Activated CD8-positive, alpha-beta T cell treated with anti-CD3 and anti-CD28 coated beads for 36 hours (primary cell): ENCODE data around the gene PCNX3. TPM values are rescaled to one million over a fixed set of nuclear protein-coding genes. Genes with fewer than 3 reads are reported as not detected.
A peak's percentile ranks its signal among the peaks of the same experiment; 100 is the strongest.

Experiments used
- ATAC-seq: fragments of 200-7000 bp; cut with Tn5 transposase; one replicate; pipeline ENCODE4 v1.10.0; 2021; ENCODE audit warnings: mild to moderate bottlenecking, moderate library complexity
- CTCF ChIA-PET: fragments of 350-600 bp; sonication (Branson Sonifier 250); formaldehyde crosslinking; loops from one replicate; lab custom pipeline; 2021; ENCODE audit warnings: antibody characterized with exemption; lab: Charles Lee
- POLR2A ChIA-PET: fragments of 350-600 bp; sonication (Branson Sonifier 250); formaldehyde crosslinking; loops from one replicate; lab custom pipeline; 2021; ENCODE audit warnings: antibody characterized with exemption; lab: Charles Lee
- DNase-seq: peaks from one replicate; pipeline ENCODE4 v3.0.0-alpha.2; 2020
- H3K27ac Mint-ChIP-seq: one replicate; pipeline ENCODE4 v1.8.0; 2021; ENCODE audit warnings: mild to moderate bottlenecking, mixed read lengths
- H3K27me3 Mint-ChIP-seq: one replicate; pipeline ENCODE4 v1.8.0; 2021; ENCODE audit warnings: mixed read lengths
- H3K36me3 Mint-ChIP-seq: one replicate; pipeline ENCODE4 v1.8.0; 2021; ENCODE audit warnings: low read depth, mixed read lengths
- H3K4me1 Mint-ChIP-seq: one replicate; pipeline ENCODE4 v1.8.0; 2021; ENCODE audit warnings: low read depth, mixed read lengths
- H3K4me3 Mint-ChIP-seq: one replicate; pipeline ENCODE4 v1.8.0; 2021; ENCODE audit warnings: mild to moderate bottlenecking, moderate library complexity, mixed read lengths
- H3K9me3 Mint-ChIP-seq: one replicate; pipeline ENCODE4 v1.8.0; 2021; ENCODE audit warnings: mixed read lengths
- intact Hi-C: fragments of 100-400 bp; cut with micrococcal nuclease; formaldehyde crosslinking; loops from one replicate; pipeline ENCODE4 v1.10.0; 2022
- total RNA-seq, 2 experiments: library from RNA; stranded (reverse); gene quantifications; one replicate each; pipeline ENCODE4 v1.2.3, GENCODE V29; 2021
- TF ChIP-seq, protein P1 (sequence below): fragments of 200-600 bp; IDR thresholded peaks from one replicate; pipeline ENCODE4 v1.8.0; 2022; ENCODE audit warnings: antibody characterized with exemption, mild to moderate bottlenecking

PCNX3 gene
- total RNA-seq, 2 experiments from 2014 or later = 34.3 to 34.4 TPM

DNA sequence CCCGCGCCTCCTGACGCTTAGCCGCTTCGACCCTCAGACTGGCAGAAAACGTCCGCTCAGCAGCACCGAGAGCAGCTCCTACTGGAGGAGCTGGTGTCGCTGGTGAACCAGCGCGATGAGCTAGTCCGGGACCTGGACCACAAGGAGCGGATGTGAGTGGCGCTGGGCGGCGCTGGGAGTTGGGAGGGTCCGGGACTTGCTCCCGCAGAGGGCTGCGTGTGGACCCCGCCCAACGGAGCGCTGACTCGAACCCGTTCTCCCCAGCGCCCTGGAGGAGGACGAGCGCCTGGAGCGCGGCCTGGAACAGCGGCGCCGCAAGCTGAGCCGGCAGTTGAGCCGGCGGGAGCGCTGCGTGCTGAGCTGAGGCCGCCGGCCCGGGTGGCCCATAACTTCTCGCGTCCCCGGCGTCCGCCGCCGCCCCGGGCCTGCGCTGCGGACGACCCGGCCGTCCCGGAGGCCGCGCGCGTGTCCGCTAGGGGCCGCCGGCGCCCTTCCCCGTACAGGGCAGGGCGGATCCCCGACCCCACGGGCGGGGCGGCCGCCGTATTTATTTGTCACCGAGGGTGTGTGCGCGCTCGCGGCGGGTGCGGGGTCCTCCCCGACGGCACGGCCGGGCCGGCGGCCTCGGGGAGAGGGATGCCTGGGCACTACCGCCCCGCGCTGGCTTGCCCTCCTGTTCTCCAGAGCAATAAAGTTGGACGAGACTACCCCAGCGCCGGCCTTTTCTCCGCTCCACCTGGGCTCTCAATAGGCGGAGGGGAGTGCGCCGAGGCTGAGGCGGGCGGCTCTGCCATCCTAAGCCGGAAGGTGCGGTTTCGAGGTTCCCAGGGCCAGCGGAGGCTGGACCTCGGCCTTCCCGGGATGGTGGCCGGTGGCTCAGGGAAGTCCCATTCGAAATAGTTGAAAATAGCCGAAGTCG lies 23.4 kb upstream of the PCNX3 start:
- no peak for DNase-seq
- ChIA-PET POLR2A (interaction anchor here (1.2 to 5.7 kb wide), 9 partner anchors 12 to 52 kb away, joined by 4 to 39 read pairs (median 6); partner anchors contain the start of genes EHBP1L1, FAM89B, MAP3K11 and PCNX3), CTCF (interaction anchor here (1.1 to 7.6 kb wide), 10 partner anchors 12 to 222 kb away, joined by 3 to 54 read pairs (median 12); partner anchors contain the start of genes EHBP1L1, FAM89B, MAP3K11 and ZNRD2)
- H3K4me1 Mint-ChIP-seq = peaks cover 44% of the 10 kb centered on the region
- H3K27me3 Mint-ChIP-seq = no peaks in the 10 kb centered on the region
- peaks cover 15% of the 10 kb centered on the region for H3K36me3 Mint-ChIP-seq
- no peak overlapping the region for H3K4me3 Mint-ChIP-seq
- TF ChIP-seq, protein P1, sequence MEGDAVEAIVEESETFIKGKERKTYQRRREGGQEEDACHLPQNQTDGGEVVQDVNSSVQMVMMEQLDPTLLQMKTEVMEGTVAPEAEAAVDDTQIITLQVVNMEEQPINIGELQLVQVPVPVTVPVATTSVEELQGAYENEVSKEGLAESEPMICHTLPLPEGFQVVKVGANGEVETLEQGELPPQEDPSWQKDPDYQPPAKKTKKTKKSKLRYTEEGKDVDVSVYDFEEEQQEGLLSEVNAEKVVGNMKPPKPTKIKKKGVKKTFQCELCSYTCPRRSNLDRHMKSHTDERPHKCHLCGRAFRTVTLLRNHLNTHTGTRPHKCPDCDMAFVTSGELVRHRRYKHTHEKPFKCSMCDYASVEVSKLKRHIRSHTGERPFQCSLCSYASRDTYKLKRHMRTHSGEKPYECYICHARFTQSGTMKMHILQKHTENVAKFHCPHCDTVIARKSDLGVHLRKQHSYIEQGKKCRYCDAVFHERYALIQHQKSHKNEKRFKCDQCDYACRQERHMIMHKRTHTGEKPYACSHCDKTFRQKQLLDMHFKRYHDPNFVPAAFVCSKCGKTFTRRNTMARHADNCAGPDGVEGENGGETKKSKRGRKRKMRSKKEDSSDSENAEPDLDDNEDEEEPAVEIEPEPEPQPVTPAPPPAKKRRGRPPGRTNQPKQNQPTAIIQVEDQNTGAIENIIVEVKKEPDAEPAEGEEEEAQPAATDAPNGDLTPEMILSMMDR = no peak
- H3K9me3 Mint-ChIP-seq = no peaks in the 10 kb centered on the region
- intact Hi-C loops = no loop called here
- H3K27ac Mint-ChIP-seq = no peak overlapping the region
- no peak for ATAC-seq

DNA sequence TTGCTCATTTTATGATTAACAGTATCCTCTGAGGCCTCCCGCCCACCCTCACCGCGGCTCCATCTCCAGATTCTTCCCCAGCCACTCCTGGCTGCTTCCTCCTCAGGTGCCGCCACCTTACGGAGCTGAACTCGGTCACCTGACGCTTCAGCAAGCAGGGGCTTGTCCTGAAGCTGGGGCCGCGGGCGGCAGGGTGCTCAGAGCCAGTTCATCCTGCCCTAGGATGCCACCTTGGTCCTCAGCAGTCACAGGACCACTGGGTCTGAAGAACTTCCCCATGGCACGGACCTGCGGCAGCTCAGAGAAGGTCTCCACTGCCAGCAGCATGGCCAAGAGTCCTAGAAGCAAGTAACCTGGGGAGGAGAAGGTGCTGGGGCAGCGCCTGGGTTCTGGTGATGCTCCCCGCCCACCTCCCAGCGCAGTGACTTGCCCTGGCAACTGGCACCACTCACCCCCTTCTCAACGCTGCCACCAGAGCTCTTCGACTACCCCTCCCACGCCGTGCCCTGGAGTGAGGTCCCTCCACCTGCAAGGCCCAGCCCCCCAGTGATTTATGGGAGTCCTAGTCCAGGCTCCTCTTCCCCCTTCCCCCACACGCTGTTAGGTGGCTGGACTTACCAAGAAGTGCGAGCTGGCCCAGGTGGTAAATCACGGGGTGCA lies 22.6 kb upstream of the PCNX3 start:
- DNase-seq (no peak), ATAC-seq (no peak)
- TF ChIP-seq, protein P1 = no peak
- POLR2A ChIA-PET = interaction anchor here (0.9 to 5.7 kb wide), 12 partner anchors 12 to 54 kb away, joined by 3 to 39 read pairs (median 6); partner anchors contain the start of genes EHBP1L1, FAM89B, MAP3K11 and PCNX3
- no peak overlapping the region for H3K27ac Mint-ChIP-seq
- no peak overlapping the region for H3K4me3 Mint-ChIP-seq
- peaks cover 36% of the 10 kb centered on the region for H3K4me1 Mint-ChIP-seq
- peaks cover 14% of the 10 kb centered on the region for H3K36me3 Mint-ChIP-seq
- intact Hi-C loops = no loop called here
- CTCF ChIA-PET = interaction anchor here (0.6 to 5.3 kb wide), 26 partner anchors 7 to 263 kb away, joined by 3 to 47 read pairs (median 4); partner anchors contain the start of genes EHBP1L1, FAM89B, MAP3K11 and PCNX3
- H3K27me3 Mint-ChIP-seq = no peaks in the 10 kb centered on the region
- no peaks in the 10 kb centered on the region for H3K9me3 Mint-ChIP-seq

DNA sequence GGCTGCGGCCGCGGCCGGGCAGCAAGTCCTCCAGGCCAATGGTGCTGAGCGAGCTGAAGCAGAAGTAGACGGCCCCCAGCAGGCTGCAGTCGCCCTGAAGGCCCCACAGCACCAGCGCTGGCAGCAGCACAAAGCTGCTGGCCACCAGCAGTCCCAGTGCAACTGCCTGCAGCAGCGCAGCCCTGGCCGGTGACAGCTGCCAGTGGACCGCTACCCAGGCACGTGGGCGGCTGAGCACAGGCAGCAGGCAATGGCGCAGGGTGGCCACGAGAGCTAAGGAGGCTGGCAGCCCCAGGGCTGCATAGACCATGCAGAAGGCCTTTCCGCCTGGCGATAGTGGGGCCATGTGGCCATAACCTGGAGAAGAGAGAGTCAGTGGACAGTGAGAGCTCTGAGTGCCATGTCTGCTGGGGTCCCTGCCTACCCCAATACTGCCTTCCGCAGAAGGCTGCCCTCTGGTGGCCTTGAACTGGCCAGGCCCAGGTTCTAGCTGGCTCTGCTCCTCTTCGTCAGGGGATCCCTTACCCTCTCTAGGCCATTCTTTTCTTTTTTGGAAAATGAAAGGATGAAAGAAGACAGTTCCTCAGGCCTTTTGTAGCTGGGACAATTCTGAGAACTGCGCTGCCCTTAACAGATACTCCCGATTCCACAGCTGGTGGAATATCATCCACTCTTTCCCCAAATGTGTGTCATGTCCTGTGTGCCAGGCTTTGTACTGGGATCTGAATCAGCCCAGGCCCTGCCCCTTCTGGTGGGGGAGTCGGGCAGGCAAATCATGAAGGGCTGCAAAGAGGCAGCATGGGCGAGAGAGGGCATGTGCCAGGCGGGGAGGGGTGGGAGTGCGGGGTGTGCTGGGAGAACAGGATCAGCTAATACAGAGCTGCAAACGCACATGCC lies 21.8 kb upstream of the PCNX3 start:
- Mint-ChIP-seq H3K9me3 (no peaks in the 10 kb centered on the region), H3K36me3 (peaks cover 14% of the 10 kb centered on the region), H3K4me1 (peaks cover 29% of the 10 kb centered on the region), H3K27ac (no peak overlapping the region), H3K4me3 (no peak overlapping the region), H3K27me3 (no peaks in the 10 kb centered on the region)
- ChIA-PET CTCF (interaction anchor here (0.6 to 5.3 kb wide), 28 partner anchors 8 to 264 kb away, joined by 3 to 47 read pairs (median 4); partner anchors contain the start of genes EHBP1L1, FAM89B, MAP3K11 and PCNX3), POLR2A (interaction anchor here (0.7 to 5.7 kb wide), 16 partner anchors 11 to 94 kb away, joined by 3 to 39 read pairs (median 6); partner anchors contain the start of genes EHBP1L1, FAM89B, MALAT1 and MAP3K11)
- intact Hi-C loops = loop anchor here (2.0 kb wide), 1 partner anchor 15 kb away; no protein-coding TSS in a partner anchor
- DNase-seq (peak; percentile 73), ATAC-seq (peak; percentile 24)
- TF ChIP-seq, protein P1 = peak; percentile 80

DNA sequence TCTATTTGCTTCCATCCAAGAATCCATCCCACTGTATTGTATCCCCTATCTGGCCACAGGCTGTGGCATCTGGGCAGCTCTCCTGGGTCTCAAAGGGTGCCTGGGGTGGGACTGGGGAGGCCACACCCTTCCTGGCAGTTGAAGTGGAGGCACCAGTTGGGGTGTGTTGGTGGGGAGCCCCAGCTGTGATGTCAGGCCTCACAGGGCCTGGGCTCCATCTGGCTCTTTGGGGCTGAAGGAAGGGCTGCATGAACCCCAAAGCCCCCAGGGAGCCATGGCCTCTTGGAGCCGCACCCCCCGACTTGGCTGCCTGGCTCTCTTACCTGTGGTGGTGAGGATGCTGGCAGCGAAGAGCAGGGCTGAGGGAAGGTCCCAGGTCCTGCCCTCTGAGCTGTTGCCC lies 20.4 kb upstream of the PCNX3 start:
- Mint-ChIP-seq H3K27me3 (no peaks in the 10 kb centered on the region), H3K9me3 (no peaks in the 10 kb centered on the region), H3K4me3 (no peak overlapping the region), H3K36me3 (peaks cover 11% of the 10 kb centered on the region), H3K4me1 (peaks cover 16% of the 10 kb centered on the region), H3K27ac (no peak overlapping the region)
- peak; percentile 11 for ATAC-seq
- CTCF ChIA-PET = interaction anchor here (1.4 to 5.3 kb wide), 6 partner anchors 9 to 185 kb away, joined by 3 to 47 read pairs (median 18); partner anchors contain the start of gene MAP3K11
- POLR2A ChIA-PET = interaction anchor here (0.6 to 5.7 kb wide), 8 partner anchors 8 to 55 kb away, joined by 3 to 39 read pairs (median 6); partner anchors contain the start of genes EHBP1L1, MAP3K11 and PCNX3
- TF ChIP-seq, protein P1 = no peak
- intact Hi-C loops = loop anchor here (2.0 kb wide), 1 partner anchor 14 kb away; no protein-coding TSS in a partner anchor
- DNase-seq = no peak
